ENCODE measurements around the gene NNMT.

The NNMT gene

GRCh38 chr11:114348200-114349191, 52.3 kb downstream of the NNMT start:
- no peak for DNase-seq (ENCODE audit: low read depth)

- DNase-seq (ENCODE audit: low read depth) = no peak
These were observed 53.8 kb downstream of the NNMT start for GRCh38 chr11:114350022-114350421.

GRCh38 chr11:114353443-114353842, 57.2 kb downstream of the NNMT start:
- DNase-seq (ENCODE audit: low read depth) = no peak

- DNase-seq (ENCODE audit: low read depth) = no peak
These were observed 57.9 kb downstream of the NNMT start for GRCh38 chr11:114354076-114354475.

GRCh38 chr11:114358716-114359115, 62.5 kb downstream of the NNMT start:
- DNase-seq (ENCODE audit: low read depth) = no peak

- no peak for DNase-seq (ENCODE audit: low read depth)
These were observed 63.1 kb downstream of the NNMT start for GRCh38 chr11:114359342-114359741.

GRCh38 chr11:114362326-114362725, 66.1 kb downstream of the NNMT start:
- DNase-seq (ENCODE audit: low read depth) = no peak

GRCh38 chr11:114362958-114363357, 66.8 kb downstream of the NNMT start:
- no peak for DNase-seq (ENCODE audit: low read depth)
